ENCODE results near the gene LAP3.

- TF ChIP-seq CTCF (IDR thresholded peaks at IDR 0.05) = no peak
- no peak for TF ChIP-seq POLR2A (IDR thresholded peaks at IDR 0.05)
- TF ChIP-seq POLR2AphosphoS5 (IDR thresholded peaks at IDR 0.05; ENCODE audit: insufficient read depth in 1 of 2, low read depth in 1 of 2) = no peak
Measured at GRCh38 chr4:17599826-17600225, 22.8 kb downstream of the LAP3 start.

All from vagina (tissue), 2 donors.